ENCODE data around the gene KIF24. TPM values are rescaled to one million over a fixed set of nuclear protein-coding genes. Genes with fewer than 3 reads are reported as not detected.
"Not testable (repeated sequence)": the region's sequence is repeated elsewhere in the genome, so short reads cannot be mapped to it uniquely, and the experiment has no call there.

The KIF24 gene
- total RNA-seq, 4 donors from 2014 or later: 2.1 to 5.2 (median 2.9) TPM

- H3K4me1 ChIP-seq: no peaks in the 10 kb centered on the region
- no peak for DNase-seq
Measured at GRCh38 chr9:34366365-34366764, 37.3 kb upstream of the KIF24 start.

GRCh38 chr9:34365282-34365681 lies 36.2 kb upstream of the KIF24 start:
- TF ChIP-seq POLR2A (IDR thresholded peaks at IDR 0.05) (no peak), CTCF (IDR thresholded peaks at IDR 0.05) (no peak)
- Histone ChIP-seq H3K27ac (no peak overlapping the region), H3K9me3 (no peaks in the 10 kb centered on the region), H3K36me3 (peaks cover 0 to 20% (median 0%) of the 10 kb centered on the region in 3 donors), H3K27me3 (no peaks in the 10 kb centered on the region), H3K4me1 (no peaks in the 10 kb centered on the region), H3K4me3 (no peak overlapping the region)
- DNase-seq: no peak

More at GRCh38 chr9:34366365-34366764, 37.3 kb upstream of the KIF24 start:
- peaks cover 0 to 31% (median 0%) of the 10 kb centered on the region in 3 donors for H3K36me3 ChIP-seq
- H3K4me3 ChIP-seq: no peak overlapping the region
- H3K27me3 ChIP-seq: no peaks in the 10 kb centered on the region
- H3K9me3 ChIP-seq: no peaks in the 10 kb centered on the region
- H3K27ac ChIP-seq: no peak overlapping the region
- no peak for TF ChIP-seq CTCF (IDR thresholded peaks at IDR 0.05)
- no peak for TF ChIP-seq POLR2A (IDR thresholded peaks at IDR 0.05)

- no peaks in the 10 kb centered on the region for H3K4me1 ChIP-seq
- DNase-seq: peak in 1 of 3 donors; percentile 34
- no peak overlapping the region for H3K27ac ChIP-seq
- no peak overlapping the region for H3K4me3 ChIP-seq
- no peaks in the 10 kb centered on the region for H3K9me3 ChIP-seq
- TF ChIP-seq POLR2A (IDR thresholded peaks at IDR 0.05): no peak
- TF ChIP-seq CTCF (IDR thresholded peaks at IDR 0.05): no peak
- peaks cover 0 to 10% (median 0%) of the 10 kb centered on the region in 3 donors for H3K36me3 ChIP-seq
- no peaks in the 10 kb centered on the region for H3K27me3 ChIP-seq
Measured at GRCh38 chr9:34363619-34364351, 34.7 kb upstream of the KIF24 start.

GRCh38 chr9:34362614-34363214 lies 33.6 kb upstream of the KIF24 start:
- TF ChIP-seq POLR2A (IDR thresholded peaks at IDR 0.05) (no peak), CTCF (IDR thresholded peaks at IDR 0.05) (no peak)
- H3K27ac ChIP-seq: no peak overlapping the region
- H3K4me3 ChIP-seq: no peak overlapping the region
- peaks cover 0 to 5% (median 0%) of the 10 kb centered on the region in 3 donors for H3K36me3 ChIP-seq
- H3K9me3 ChIP-seq: no peaks in the 10 kb centered on the region
- no peaks in the 10 kb centered on the region for H3K4me1 ChIP-seq
- no peaks in the 10 kb centered on the region for H3K27me3 ChIP-seq
- DNase-seq: peak in 1 of 3 donors; percentile 19

GRCh38 chr9:34352957-34353356 lies 23.9 kb upstream of the KIF24 start:
- not testable (repeated sequence) for H3K4me3 ChIP-seq, H3K36me3 ChIP-seq, H3K9me3 ChIP-seq, DNase-seq, H3K4me1 ChIP-seq, H3K27me3 ChIP-seq
- peak overlapping the region in 1 of 4 donors; percentile 79 for H3K27ac ChIP-seq

GRCh38 chr9:34352122-34352652 lies 23.1 kb upstream of the KIF24 start:
- not testable (repeated sequence) for H3K27me3 ChIP-seq, H3K36me3 ChIP-seq, DNase-seq, H3K4me1 ChIP-seq, H3K9me3 ChIP-seq
- Histone ChIP-seq H3K27ac (peak overlapping the region in 2 of 4 donors; percentile 28 to 79), H3K4me3 (peak overlapping the region in 1 of 4 donors; percentile 29)
